HEK293 (cell line): ENCODE results near the gene SLC26A11.

ENCODE experiments used
- CTCF ChIA-PET: fragments of 350-600 bp; formaldehyde crosslinking; extraction: SDS; loops from one replicate; lab custom pipeline; 2021; ENCODE audit warnings: antibody characterized with exemption; lab: Yijun Ruan, JAX
- POLR2A ChIA-PET: fragments of 300-600 bp; formaldehyde crosslinking; extraction: SDS; loops from one replicate; lab custom pipeline; 2020; ENCODE audit warnings: antibody characterized with exemption, inconsistent platforms; lab: Yijun Ruan, JAX
- H3K27ac ChIP-seq: fragments of 200-500 bp; sonication (Bioruptor generic); 2 replicates; pipeline ENCODE4 v1.5.1; 2014; ENCODE audit warnings: low read depth, low read length, control low read depth, inconsistent platforms; ENCODE audit errors: extremely low read depth
- H3K36me3 ChIP-seq, 2 experiments: fragments of 200-500 bp in 1 of 2; sonication (Bioruptor generic) in 1 of 2; 1 replicate in 1 of 2; 2 replicates in 1 of 2; pipeline ENCODE4 v1.5.1; 2014 to 2017; ENCODE audit warnings: inconsistent platforms in 2 of 2, low read length in 2 of 2; ENCODE audit not compliant: control insufficient read depth in 2 of 2, insufficient read depth in 1 of 2
- H3K4me1 ChIP-seq: fragments of 200-500 bp; sonication (Bioruptor generic); 2 replicates; pipeline ENCODE4 v1.5.1; 2014; ENCODE audit warnings: mild to moderate bottlenecking, low read length, inconsistent platforms; ENCODE audit not compliant: control insufficient read depth, insufficient read depth
- H3K4me3 ChIP-seq: 2 replicates; pipeline ENCODE4 v1.5.1; 2011; ENCODE audit warnings: low read depth, mild to moderate bottlenecking, control low read depth, low read length, moderate library complexity
- H3K9me3 ChIP-seq: fragments of 200-500 bp; sonication (Bioruptor generic); 2 replicates; pipeline ENCODE4 v1.5.1; 2014; ENCODE audit warnings: low read depth, low read length, inconsistent platforms; ENCODE audit not compliant: control insufficient read depth, insufficient read depth
- BCL11A ChIP-seq: fragments of 450-650 bp; formaldehyde crosslinking; IDR thresholded peaks from 2 replicates; pipeline ENCODE4 v1.5.1; 2016; ENCODE audit warnings: low read depth, missing biosample characterization, missing genetic modification characterization
- EGR2 ChIP-seq: fragments of 450-650 bp; formaldehyde crosslinking; IDR thresholded peaks from 2 replicates; pipeline ENCODE4 v1.5.1; 2016; ENCODE audit warnings: low read depth, missing biosample characterization, missing genetic modification characterization
- KLF16 ChIP-seq: fragments of 450-650 bp; formaldehyde crosslinking; IDR thresholded peaks from 2 replicates; pipeline ENCODE4 v1.5.1; 2017; ENCODE audit warnings: missing biosample characterization, missing genetic modification characterization
- ZFP41 ChIP-seq: fragments of 450-650 bp; formaldehyde crosslinking; IDR thresholded peaks from 2 replicates; pipeline ENCODE4 v1.5.1; 2016; ENCODE audit warnings: missing biosample characterization, missing genetic modification characterization, borderline replicate concordance
- ZNF112 ChIP-seq: fragments of 450-650 bp; formaldehyde crosslinking; IDR thresholded peaks from 2 replicates; pipeline ENCODE4 v1.5.0; 2017; ENCODE audit warnings: missing biosample characterization, missing genetic modification characterization
- ZNF157 ChIP-seq: fragments of 450-650 bp; formaldehyde crosslinking; IDR thresholded peaks from 2 replicates; pipeline ENCODE4 v1.5.1; 2016; ENCODE audit warnings: missing biosample characterization, missing genetic modification characterization
- ZNF350 ChIP-seq: fragments of 450-650 bp; formaldehyde crosslinking; IDR thresholded peaks from 2 replicates; pipeline ENCODE4 v1.5.0; 2017; ENCODE audit warnings: missing biosample characterization, mild to moderate bottlenecking, missing genetic modification characterization
- ZNF433 ChIP-seq: fragments of 450-650 bp; formaldehyde crosslinking; IDR thresholded peaks from 2 replicates; pipeline ENCODE4 v1.5.1; 2016; ENCODE audit warnings: missing biosample characterization, missing genetic modification characterization, low read depth
- ZNF521 ChIP-seq: fragments of 450-650 bp; formaldehyde crosslinking; IDR thresholded peaks from 2 replicates; pipeline ENCODE4 v1.5.1; 2017; ENCODE audit warnings: missing biosample characterization, mild to moderate bottlenecking, missing genetic modification characterization
- ZNF530 ChIP-seq: fragments of 450-650 bp; formaldehyde crosslinking; IDR thresholded peaks from 2 replicates; pipeline ENCODE4 v1.5.1; 2016; ENCODE audit warnings: low read depth, missing biosample characterization, missing genetic modification characterization
- ZNF560 ChIP-seq: fragments of 450-650 bp; formaldehyde crosslinking; IDR thresholded peaks from 2 replicates; pipeline ENCODE4 v1.5.1; 2017; ENCODE audit warnings: missing biosample characterization, missing genetic modification characterization, borderline replicate concordance
- ZNF621 ChIP-seq: fragments of 450-650 bp; formaldehyde crosslinking; IDR thresholded peaks from 2 replicates; pipeline ENCODE4 v1.5.1; 2017; ENCODE audit warnings: missing biosample characterization, missing genetic modification characterization
- ZNF629 ChIP-seq: fragments of 450-650 bp; formaldehyde crosslinking; IDR thresholded peaks from 2 replicates; pipeline ENCODE4 v1.5.1; 2017; ENCODE audit warnings: missing biosample characterization, missing genetic modification characterization
- ZNF777 ChIP-seq: fragments of 450-650 bp; formaldehyde crosslinking; IDR thresholded peaks from 2 replicates; pipeline ENCODE4 v1.5.1; 2017; ENCODE audit warnings: missing biosample characterization, missing genetic modification characterization, borderline replicate concordance
- ZNF791 ChIP-seq: fragments of 450-650 bp; formaldehyde crosslinking; IDR thresholded peaks from 2 replicates; pipeline ENCODE4 v1.5.1; 2016; ENCODE audit warnings: missing biosample characterization, missing genetic modification characterization
- ZSCAN16 ChIP-seq: fragments of 450-650 bp; formaldehyde crosslinking; IDR thresholded peaks from 2 replicates; pipeline ENCODE4 v1.5.1; 2016; ENCODE audit warnings: missing biosample characterization, missing genetic modification characterization
- ZSCAN23 ChIP-seq: fragments of 450-650 bp; formaldehyde crosslinking; IDR thresholded peaks from 2 replicates; pipeline ENCODE4 v1.5.1; 2016; ENCODE audit warnings: missing biosample characterization, missing genetic modification characterization
- ZXDB ChIP-seq: fragments of 450-650 bp; formaldehyde crosslinking; IDR thresholded peaks from 2 replicates; pipeline ENCODE4 v1.5.1; 2016; ENCODE audit warnings: missing biosample characterization, missing genetic modification characterization
- TF ChIP-seq, protein P1 (sequence below): fragments of 450-650 bp; formaldehyde crosslinking; IDR thresholded peaks from 2 replicates; pipeline ENCODE4 v1.5.1; 2017; ENCODE audit warnings: missing biosample characterization, missing genetic modification characterization
- TF ChIP-seq, protein P2 (sequence below): fragments of 450-650 bp; formaldehyde crosslinking; IDR thresholded peaks from 2 replicates; pipeline ENCODE4 v1.5.1; 2016; ENCODE audit warnings: missing biosample characterization, missing genetic modification characterization
- TF ChIP-seq, protein P3 (sequence below): fragments of 450-650 bp; formaldehyde crosslinking; IDR thresholded peaks from 2 replicates; pipeline ENCODE4 v1.5.1; 2016; ENCODE audit warnings: missing biosample characterization, missing genetic modification characterization, low read depth
- TF ChIP-seq, protein P4 (sequence below): fragments of 450-650 bp; formaldehyde crosslinking; conservative IDR thresholded peaks from 2 replicates; pipeline ENCODE4 v1.5.1; 2016; ENCODE audit warnings: low read depth, missing biosample characterization, missing genetic modification characterization
- TF ChIP-seq, protein P5 (sequence below): fragments of 450-650 bp; formaldehyde crosslinking; IDR thresholded peaks from 2 replicates; pipeline ENCODE4 v1.5.1; 2016; ENCODE audit warnings: missing biosample characterization, missing genetic modification characterization

The SLC26A11 gene

DNA sequence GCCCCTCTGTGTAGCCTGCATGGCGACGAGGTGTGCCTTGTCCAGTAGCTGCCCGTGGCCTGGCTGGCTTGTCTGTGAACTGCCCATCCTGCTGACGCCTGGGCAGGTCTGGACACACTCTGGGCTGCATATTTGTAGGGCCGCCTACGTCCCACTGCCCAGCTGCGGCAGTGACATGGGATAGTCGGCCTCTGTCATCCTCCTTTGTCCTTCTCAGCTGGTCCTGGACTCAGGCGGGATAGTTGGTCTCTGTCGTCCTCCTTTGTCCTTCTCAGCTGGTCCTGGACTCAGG lies 35.9 kb upstream of the SLC26A11 start:
- Histone ChIP-seq H3K27ac (no peak overlapping the region), H3K4me1 (no peaks in the 10 kb centered on the region), H3K9me3 (no peaks in the 10 kb centered on the region), H3K4me3 (no peak overlapping the region), H3K36me3 (no peaks in the 10 kb centered on the region)
- CTCF ChIA-PET, result interaction anchor here (2.0 kb wide), 1 partner anchor 11 kb away, joined by 8 read pairs; no protein-coding TSS in a partner anchor
- POLR2A ChIA-PET, result interaction anchor here (0.5 kb wide), 1 partner anchor 35 kb away, joined by 9 read pairs; no protein-coding TSS in a partner anchor
- TF ChIP-seq ZNF433 (tag by site-specific recombination) (no peak), ZNF530 (no peak), ZXDB (no peak), ZSCAN23 (tag by site-specific recombination) (no peak), ZNF621 (no peak), ZNF521 (tag by site-specific recombination) (no peak), ZFP41 (tag by site-specific recombination) (no peak), ZNF629 (tag by site-specific recombination) (no peak), ZNF791 (no peak), ZSCAN16 (tag by site-specific recombination) (no peak), KLF16 (no peak), ZNF350 (tag by site-specific recombination) (no peak), ZNF112 (no peak), ZNF157 (tag by site-specific recombination) (no peak)
- TF ChIP-seq, protein P1, sequence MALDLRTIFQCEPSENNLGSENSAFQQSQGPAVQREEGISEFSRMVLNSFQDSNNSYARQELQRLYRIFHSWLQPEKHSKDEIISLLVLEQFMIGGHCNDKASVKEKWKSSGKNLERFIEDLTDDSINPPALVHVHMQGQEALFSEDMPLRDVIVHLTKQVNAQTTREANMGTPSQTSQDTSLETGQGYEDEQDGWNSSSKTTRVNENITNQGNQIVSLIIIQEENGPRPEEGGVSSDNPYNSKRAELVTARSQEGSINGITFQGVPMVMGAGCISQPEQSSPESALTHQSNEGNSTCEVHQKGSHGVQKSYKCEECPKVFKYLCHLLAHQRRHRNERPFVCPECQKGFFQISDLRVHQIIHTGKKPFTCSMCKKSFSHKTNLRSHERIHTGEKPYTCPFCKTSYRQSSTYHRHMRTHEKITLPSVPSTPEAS (tag by site-specific recombination), result no peak
- TF ChIP-seq, protein P2, sequence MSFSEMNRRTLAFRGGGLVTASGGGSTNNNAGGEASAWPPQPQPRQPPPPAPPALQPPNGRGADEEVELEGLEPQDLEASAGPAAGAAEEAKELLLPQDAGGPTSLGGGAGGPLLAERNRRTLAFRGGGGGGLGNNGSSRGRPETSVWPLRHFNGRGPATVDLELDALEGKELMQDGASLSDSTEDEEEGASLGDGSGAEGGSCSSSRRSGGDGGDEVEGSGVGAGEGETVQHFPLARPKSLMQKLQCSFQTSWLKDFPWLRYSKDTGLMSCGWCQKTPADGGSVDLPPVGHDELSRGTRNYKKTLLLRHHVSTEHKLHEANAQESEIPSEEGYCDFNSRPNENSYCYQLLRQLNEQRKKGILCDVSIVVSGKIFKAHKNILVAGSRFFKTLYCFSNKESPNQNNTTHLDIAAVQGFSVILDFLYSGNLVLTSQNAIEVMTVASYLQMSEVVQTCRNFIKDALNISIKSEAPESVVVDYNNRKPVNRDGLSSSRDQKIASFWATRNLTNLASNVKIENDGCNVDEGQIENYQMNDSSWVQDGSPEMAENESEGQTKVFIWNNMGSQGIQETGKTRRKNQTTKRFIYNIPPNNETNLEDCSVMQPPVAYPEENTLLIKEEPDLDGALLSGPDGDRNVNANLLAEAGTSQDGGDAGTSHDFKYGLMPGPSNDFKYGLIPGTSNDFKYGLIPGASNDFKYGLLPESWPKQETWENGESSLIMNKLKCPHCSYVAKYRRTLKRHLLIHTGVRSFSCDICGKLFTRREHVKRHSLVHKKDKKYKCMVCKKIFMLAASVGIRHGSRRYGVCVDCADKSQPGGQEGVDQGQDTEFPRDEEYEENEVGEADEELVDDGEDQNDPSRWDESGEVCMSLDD (tag by site-specific recombination), result no peak
- TF ChIP-seq, protein P3, sequence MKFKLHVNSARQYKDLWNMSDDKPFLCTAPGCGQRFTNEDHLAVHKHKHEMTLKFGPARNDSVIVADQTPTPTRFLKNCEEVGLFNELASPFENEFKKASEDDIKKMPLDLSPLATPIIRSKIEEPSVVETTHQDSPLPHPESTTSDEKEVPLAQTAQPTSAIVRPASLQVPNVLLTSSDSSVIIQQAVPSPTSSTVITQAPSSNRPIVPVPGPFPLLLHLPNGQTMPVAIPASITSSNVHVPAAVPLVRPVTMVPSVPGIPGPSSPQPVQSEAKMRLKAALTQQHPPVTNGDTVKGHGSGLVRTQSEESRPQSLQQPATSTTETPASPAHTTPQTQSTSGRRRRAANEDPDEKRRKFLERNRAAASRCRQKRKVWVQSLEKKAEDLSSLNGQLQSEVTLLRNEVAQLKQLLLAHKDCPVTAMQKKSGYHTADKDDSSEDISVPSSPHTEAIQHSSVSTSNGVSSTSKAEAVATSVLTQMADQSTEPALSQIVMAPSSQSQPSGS (tag by site-specific recombination), result no peak
- TF ChIP-seq, protein P4, sequence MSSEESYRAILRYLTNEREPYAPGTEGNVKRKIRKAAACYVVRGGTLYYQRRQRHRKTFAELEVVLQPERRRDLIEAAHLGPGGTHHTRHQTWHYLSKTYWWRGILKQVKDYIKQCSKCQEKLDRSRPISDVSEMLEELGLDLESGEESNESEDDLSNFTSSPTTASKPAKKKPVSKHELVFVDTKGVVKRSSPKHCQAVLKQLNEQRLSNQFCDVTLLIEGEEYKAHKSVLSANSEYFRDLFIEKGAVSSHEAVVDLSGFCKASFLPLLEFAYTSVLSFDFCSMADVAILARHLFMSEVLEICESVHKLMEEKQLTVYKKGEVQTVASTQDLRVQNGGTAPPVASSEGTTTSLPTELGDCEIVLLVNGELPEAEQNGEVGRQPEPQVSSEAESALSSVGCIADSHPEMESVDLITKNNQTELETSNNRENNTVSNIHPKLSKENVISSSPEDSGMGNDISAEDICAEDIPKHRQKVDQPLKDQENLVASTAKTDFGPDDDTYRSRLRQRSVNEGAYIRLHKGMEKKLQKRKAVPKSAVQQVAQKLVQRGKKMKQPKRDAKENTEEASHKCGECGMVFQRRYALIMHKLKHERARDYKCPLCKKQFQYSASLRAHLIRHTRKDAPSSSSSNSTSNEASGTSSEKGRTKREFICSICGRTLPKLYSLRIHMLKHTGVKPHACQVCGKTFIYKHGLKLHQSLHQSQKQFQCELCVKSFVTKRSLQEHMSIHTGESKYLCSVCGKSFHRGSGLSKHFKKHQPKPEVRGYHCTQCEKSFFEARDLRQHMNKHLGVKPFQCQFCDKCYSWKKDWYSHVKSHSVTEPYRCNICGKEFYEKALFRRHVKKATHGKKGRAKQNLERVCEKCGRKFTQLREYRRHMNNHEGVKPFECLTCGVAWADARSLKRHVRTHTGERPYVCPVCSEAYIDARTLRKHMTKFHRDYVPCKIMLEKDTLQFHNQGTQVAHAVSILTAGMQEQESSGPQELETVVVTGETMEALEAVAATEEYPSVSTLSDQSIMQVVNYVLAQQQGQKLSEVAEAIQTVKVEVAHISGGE (tag by site-specific recombination), result no peak

DNA sequence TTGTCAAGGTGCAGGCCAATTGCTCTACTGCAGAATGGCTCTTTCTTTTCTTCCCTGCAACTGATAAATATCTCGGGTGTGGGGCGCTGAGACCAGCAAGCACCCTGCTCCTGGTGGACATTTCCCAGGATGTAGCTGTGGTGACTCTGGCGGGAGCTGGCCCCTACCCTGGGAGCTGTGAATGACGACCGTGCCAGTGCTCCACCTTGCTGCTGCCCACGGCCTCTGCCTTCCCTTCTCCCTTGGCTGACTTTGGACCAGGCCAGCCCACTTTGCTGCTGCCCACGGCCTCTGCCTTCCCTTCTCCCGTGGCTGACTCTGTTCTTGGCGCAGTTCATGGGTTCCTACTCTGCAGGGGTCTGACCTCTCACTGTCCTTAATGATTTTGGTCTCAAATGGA lies 34.3 kb upstream of the SLC26A11 start:
- no peak overlapping the region for H3K4me3 ChIP-seq
- no peaks in the 10 kb centered on the region for H3K9me3 ChIP-seq
- TF ChIP-seq ZNF777 (tag by site-specific recombination) (no peak), BCL11A (tag by site-specific recombination) (no peak), EGR2 (peak; percentile 66; the same call in 1 of the 2 replicates), ZNF560 (no peak)
- TF ChIP-seq, protein P5, sequence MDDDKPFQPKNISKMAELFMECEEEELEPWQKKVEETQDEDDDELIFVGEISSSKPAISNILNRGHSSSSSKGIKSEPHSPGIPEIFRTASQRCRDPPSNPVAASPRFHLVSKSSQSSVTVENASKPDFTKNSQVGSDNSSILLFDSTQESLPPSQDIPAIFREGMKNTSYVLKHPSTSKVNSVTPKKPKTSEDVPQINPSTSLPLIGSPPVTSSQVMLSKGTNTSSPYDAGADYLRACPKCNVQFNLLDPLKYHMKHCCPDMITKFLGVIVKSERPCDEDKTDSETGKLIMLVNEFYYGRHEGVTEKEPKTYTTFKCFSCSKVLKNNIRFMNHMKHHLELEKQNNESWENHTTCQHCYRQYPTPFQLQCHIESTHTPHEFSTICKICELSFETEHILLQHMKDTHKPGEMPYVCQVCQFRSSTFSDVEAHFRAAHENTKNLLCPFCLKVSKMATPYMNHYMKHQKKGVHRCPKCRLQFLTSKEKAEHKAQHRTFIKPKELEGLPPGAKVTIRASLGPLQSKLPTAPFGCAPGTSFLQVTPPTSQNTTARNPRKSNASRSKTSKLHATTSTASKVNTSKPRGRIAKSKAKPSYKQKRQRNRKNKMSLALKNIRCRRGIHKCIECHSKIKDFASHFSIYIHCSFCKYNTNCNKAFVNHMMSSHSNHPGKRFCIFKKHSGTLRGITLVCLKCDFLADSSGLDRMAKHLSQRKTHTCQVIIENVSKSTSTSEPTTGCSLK (tag by site-specific recombination), result no peak
- CTCF ChIA-PET, result interaction anchor here (0.5 to 1.0 kb wide), 2 partner anchors 9 to 81 kb away, joined by 3 read pairs; no protein-coding TSS in a partner anchor
- POLR2A ChIA-PET, result no interaction called here
- H3K27ac ChIP-seq, result no peak overlapping the region
- no peaks in the 10 kb centered on the region for H3K4me1 ChIP-seq
- no peaks in the 10 kb centered on the region for H3K36me3 ChIP-seq
